Lung (tissue), 12 donors: ENCODE measurements around the gene NRAS. TPM values are rescaled to one million over a fixed set of nuclear protein-coding genes. Genes with fewer than 3 reads are reported as not detected.

Experiments used
- ATAC-seq: fragments of 200-7000 bp; cut with Tn5 transposase; one replicate; pipeline ENCODE4 v1.9.1; 2020; ENCODE audit warnings: moderate number of reproducible peaks; ENCODE audit not compliant: insufficient read depth, low FRiP score
- DNase-seq, 3 donors: peaks; one replicate each; pipeline ENCODE4 v3.0.0-alpha.2; 2013 to 2017
- H3K27ac ChIP-seq, 2 donors: one replicate each; pipeline ENCODE4 v1.5.1; 2013; ENCODE audit warnings: mild to moderate bottlenecking in 2 of 2, moderate library complexity in 2 of 2, control low read depth in 1 of 2, inconsistent platforms in 1 of 2, low read depth in 1 of 2, low read length in 1 of 2
- H3K27me3 ChIP-seq, 3 donors: one replicate each; pipeline ENCODE4 v1.5.1; 2013; ENCODE audit warnings: low read length in 2 of 3; ENCODE audit not compliant: control insufficient read depth in 3 of 3, insufficient read depth in 3 of 3
- H3K36me3 ChIP-seq, 4 donors: one replicate each; pipeline ENCODE4 v1.5.1; 2013; ENCODE audit warnings: low read length in 4 of 4, mild to moderate bottlenecking in 1 of 4, moderate library complexity in 1 of 4; ENCODE audit not compliant: control insufficient read depth in 4 of 4, insufficient read depth in 4 of 4
- H3K4me1 ChIP-seq, 5 donors: one replicate each; pipeline ENCODE4 v1.5.1; 2013; ENCODE audit warnings: low read length in 5 of 5, mild to moderate bottlenecking in 2 of 5, moderate library complexity in 1 of 5; ENCODE audit not compliant: control insufficient read depth in 5 of 5, insufficient read depth in 5 of 5
- H3K4me3 ChIP-seq: one replicate; pipeline ENCODE4 v1.5.1; 2013; ENCODE audit warnings: mild to moderate bottlenecking, control low read depth, moderate library complexity
- H3K9ac ChIP-seq, 2 donors: one replicate each; pipeline ENCODE4 v1.5.1; 2013; ENCODE audit warnings: low read length in 2 of 2, control low read depth in 1 of 2; ENCODE audit not compliant: insufficient read depth in 1 of 2
- H3K9me3 ChIP-seq, 4 donors: one replicate each; pipeline ENCODE4 v1.5.1; 2013; ENCODE audit warnings: low read length in 3 of 4, mild to moderate bottlenecking in 1 of 4, moderate library complexity in 1 of 4; ENCODE audit not compliant: control insufficient read depth in 4 of 4, insufficient read depth in 3 of 4
- CTCF ChIP-seq: IDR thresholded peaks from 2 replicates; pipeline ENCODE4 v1.5.1; 2012; ENCODE audit warnings: mild to moderate bottlenecking; ENCODE audit errors: control extremely low read depth, extremely low read depth
- WGBS, 2 donors: extraction: QIAGEN DNeasy Blood & Tissue Kit; methylation state at CpG; one replicate each; pipeline ENCODE4 v1.1.7; 2013; 5-methylcytosine and 5-hydroxymethylcytosine counted together
- polyA plus RNA-seq, 2 donors: library from polyadenylated mRNA; stranded (reverse); fragments of 200-250 nt; gene quantifications; one replicate each; pipeline ENCODE4 v1.2.1, GENCODE V29; 2013
- total RNA-seq, 2 donors: library from RNA; depleted of rRNA in 1 of 2; stranded (reverse); fragments of >200 nt in 1 of 2; gene quantifications; one replicate each; pipeline ENCODE4 v1.2.1, GENCODE V29; 2014 to 2021
- donor health status: control.
- donor health status: control.
- donor health status: Bipolar disorder and iron deficiency.
- donor health status: healthy.
- donor health status: DM: yes; HTN: yes; CAD: no.

NRAS gene
- total and polyA plus RNA-seq, 4 donors = 14.6 to 43.3 (median 28.5) TPM

- ATAC-seq = no peak
Measured at GRCh38 chr1:114691061-114691460, 25.5 kb downstream of the NRAS start.

GRCh38 chr1:114690148-114690547, 26.4 kb downstream of the NRAS start:
- TF ChIP-seq CTCF = no peak
- peaks cover 0 to 7% (median 2%) of the 10 kb centered on the region in 3 donors for H3K27me3 ChIP-seq
- H3K9me3 ChIP-seq = no peaks in the 10 kb centered on the region
- H3K9ac ChIP-seq = no peak overlapping the region
- H3K4me3 ChIP-seq = no peak overlapping the region
- no peak for DNase-seq
- no peak overlapping the region for H3K27ac ChIP-seq
- no peaks in the 10 kb centered on the region for H3K36me3 ChIP-seq
- no peak for ATAC-seq
- H3K4me1 ChIP-seq = no peaks in the 10 kb centered on the region
- WGBS, 2 donors = 74 to 90% methylated on average over 1 of the region's 1 CpG

More at GRCh38 chr1:114691061-114691460, 25.5 kb downstream of the NRAS start:
- no peak for TF ChIP-seq CTCF
- Histone ChIP-seq H3K4me3 (no peak overlapping the region), H3K36me3 (no peaks in the 10 kb centered on the region), H3K27me3 (peaks cover 0 to 7% (median 0%) of the 10 kb centered on the region in 3 donors), H3K4me1 (no peaks in the 10 kb centered on the region), H3K9me3 (no peaks in the 10 kb centered on the region), H3K27ac (no peak overlapping the region), H3K9ac (no peak overlapping the region)
- DNase-seq = no peak
- WGBS, 2 donors = 78 to 80% methylated on average over 2 of the region's 2 CpGs

GRCh38 chr1:114688526-114688925, 28.0 kb downstream of the NRAS start:
- Histone ChIP-seq H3K36me3 (no peaks in the 10 kb centered on the region), H3K27ac (no peak overlapping the region), H3K27me3 (peaks cover 0 to 11% (median 2%) of the 10 kb centered on the region in 3 donors), H3K9me3 (no peaks in the 10 kb centered on the region), H3K4me1 (no peaks in the 10 kb centered on the region), H3K4me3 (no peak overlapping the region), H3K9ac (no peak overlapping the region)
- DNase-seq (no peak), ATAC-seq (no peak)
- no peak for TF ChIP-seq CTCF
- WGBS, 2 donors = 85 to 88% methylated on average over 4 of the region's 4 CpGs

- H3K9me3 ChIP-seq = no peaks in the 10 kb centered on the region
- H3K9ac ChIP-seq = no peak overlapping the region
- no peaks in the 10 kb centered on the region for H3K4me1 ChIP-seq
- no peak for TF ChIP-seq CTCF
- H3K36me3 ChIP-seq = no peaks in the 10 kb centered on the region
- no peak for ATAC-seq
- 81 to 90% methylated on average over 5 of the region's 5 CpGs for WGBS, 2 donors
- no peak overlapping the region for H3K27ac ChIP-seq
- peaks cover 0 to 16% (median 2%) of the 10 kb centered on the region in 3 donors for H3K27me3 ChIP-seq
- no peak overlapping the region for H3K4me3 ChIP-seq
- no peak for DNase-seq
Measured at GRCh38 chr1:114685851-114686250, 30.7 kb downstream of the NRAS start.
